Ishikawa (cell line): ENCODE measurements around the gene RTEL1.
A peak's percentile ranks its signal among the peaks of the same experiment; 100 is the strongest.

ENCODE experiments used
- CEBPB ChIP-seq: IDR thresholded peaks from 2 replicates; pipeline ENCODE4 v1.6.1; 2012
- CREB1 ChIP-seq: IDR thresholded peaks from 2 replicates; pipeline ENCODE4 v1.6.1; 2012; ENCODE audit warnings: low read depth
- EGR1 ChIP-seq: IDR thresholded peaks from 2 replicates; pipeline ENCODE4 v1.6.1; 2012
- EP300 ChIP-seq: IDR thresholded peaks from 2 replicates; pipeline ENCODE4 v1.6.1; 2012; ENCODE audit warnings: borderline replicate concordance
- FOXM1 ChIP-seq: IDR thresholded peaks from 2 replicates; pipeline ENCODE4 v1.6.1; 2012; ENCODE audit warnings: low read depth, borderline replicate concordance
- NFIC ChIP-seq: IDR thresholded peaks from 2 replicates; pipeline ENCODE4 v1.6.1; 2012
- RAD21 ChIP-seq: IDR thresholded peaks from 2 replicates; pipeline ENCODE4 v1.6.1; 2012; ENCODE audit warnings: low read depth
- TAF1 ChIP-seq: IDR thresholded peaks from 2 replicates; pipeline ENCODE4 v1.6.1; 2012; ENCODE audit warnings: low read depth, mild to moderate bottlenecking
- TCF12 ChIP-seq: IDR thresholded peaks from 2 replicates; pipeline ENCODE4 v1.6.1; 2012; ENCODE audit warnings: low read depth
- TEAD4 ChIP-seq: IDR thresholded peaks from 2 replicates; pipeline ENCODE4 v1.6.1; 2012
- USF1 ChIP-seq: IDR thresholded peaks from 2 replicates; pipeline ENCODE4 v1.6.1; 2012
- YY1 ChIP-seq: IDR thresholded peaks from 2 replicates; pipeline ENCODE4 v1.6.1; 2012; ENCODE audit warnings: low read depth
- ZBTB7A ChIP-seq: IDR thresholded peaks from 2 replicates; pipeline ENCODE4 v1.6.1; 2012; ENCODE audit warnings: low read depth
- TF ChIP-seq, protein P1 (sequence below): IDR thresholded peaks from 2 replicates; pipeline ENCODE4 v1.6.1; 2012
- TF ChIP-seq, protein P2 (sequence below): IDR thresholded peaks from 2 replicates; pipeline ENCODE4 v1.6.1; 2012; ENCODE audit warnings: low read depth, mild to moderate bottlenecking

The RTEL1 gene

GRCh38 chr20:63627129-63627750 is 30.9 kb upstream of the RTEL1 start:
- TF ChIP-seq ZBTB7A (0 out of 2 replicates have a peak, but pooled peaks have one; percentile 69), CEBPB (no peak), TCF12 (0 out of 2 replicates have a peak, but pooled peaks have one; percentile 54), EP300 (peak; percentile 12; the same call in 1 of the 2 replicates), RAD21 (no peak), YY1 (peak; percentile 62; the same call in 1 of the 2 replicates), CREB1 (no peak), NFIC (no peak; the same call in 1 of the 2 replicates), EGR1 (no peak; the same call in 1 of the 2 replicates), FOXM1 (no peak), TAF1 (peak; percentile 95), TEAD4 (0 out of 2 replicates have a peak, but pooled peaks have one; percentile 25), USF1 (no peak)
- TF ChIP-seq, protein P1, sequence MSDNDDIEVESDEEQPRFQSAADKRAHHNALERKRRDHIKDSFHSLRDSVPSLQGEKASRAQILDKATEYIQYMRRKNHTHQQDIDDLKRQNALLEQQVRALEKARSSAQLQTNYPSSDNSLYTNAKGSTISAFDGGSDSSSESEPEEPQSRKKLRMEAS, result peak; percentile 92
- TF ChIP-seq, protein P2, sequence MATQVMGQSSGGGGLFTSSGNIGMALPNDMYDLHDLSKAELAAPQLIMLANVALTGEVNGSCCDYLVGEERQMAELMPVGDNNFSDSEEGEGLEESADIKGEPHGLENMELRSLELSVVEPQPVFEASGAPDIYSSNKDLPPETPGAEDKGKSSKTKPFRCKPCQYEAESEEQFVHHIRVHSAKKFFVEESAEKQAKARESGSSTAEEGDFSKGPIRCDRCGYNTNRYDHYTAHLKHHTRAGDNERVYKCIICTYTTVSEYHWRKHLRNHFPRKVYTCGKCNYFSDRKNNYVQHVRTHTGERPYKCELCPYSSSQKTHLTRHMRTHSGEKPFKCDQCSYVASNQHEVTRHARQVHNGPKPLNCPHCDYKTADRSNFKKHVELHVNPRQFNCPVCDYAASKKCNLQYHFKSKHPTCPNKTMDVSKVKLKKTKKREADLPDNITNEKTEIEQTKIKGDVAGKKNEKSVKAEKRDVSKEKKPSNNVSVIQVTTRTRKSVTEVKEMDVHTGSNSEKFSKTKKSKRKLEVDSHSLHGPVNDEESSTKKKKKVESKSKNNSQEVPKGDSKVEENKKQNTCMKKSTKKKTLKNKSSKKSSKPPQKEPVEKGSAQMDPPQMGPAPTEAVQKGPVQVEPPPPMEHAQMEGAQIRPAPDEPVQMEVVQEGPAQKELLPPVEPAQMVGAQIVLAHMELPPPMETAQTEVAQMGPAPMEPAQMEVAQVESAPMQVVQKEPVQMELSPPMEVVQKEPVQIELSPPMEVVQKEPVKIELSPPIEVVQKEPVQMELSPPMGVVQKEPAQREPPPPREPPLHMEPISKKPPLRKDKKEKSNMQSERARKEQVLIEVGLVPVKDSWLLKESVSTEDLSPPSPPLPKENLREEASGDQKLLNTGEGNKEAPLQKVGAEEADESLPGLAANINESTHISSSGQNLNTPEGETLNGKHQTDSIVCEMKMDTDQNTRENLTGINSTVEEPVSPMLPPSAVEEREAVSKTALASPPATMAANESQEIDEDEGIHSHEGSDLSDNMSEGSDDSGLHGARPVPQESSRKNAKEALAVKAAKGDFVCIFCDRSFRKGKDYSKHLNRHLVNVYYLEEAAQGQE, result peak; percentile 28; the same call in 1 of the 2 replicates

GRCh38 chr20:63627751-63628245 is 30.3 kb upstream of the RTEL1 start:
- TF ChIP-seq TEAD4, result no peak
- TF ChIP-seq USF1, result no peak
- no peak for TF ChIP-seq FOXM1
- TF ChIP-seq ZBTB7A, result no peak
- TF ChIP-seq, protein P2, result no peak
- no peak for TF ChIP-seq EP300
- no peak for TF ChIP-seq CREB1
- no peak for TF ChIP-seq YY1
- no peak for TF ChIP-seq RAD21
- TF ChIP-seq NFIC, result no peak
- no peak for TF ChIP-seq TCF12
- TF ChIP-seq EGR1, result no peak
- TF ChIP-seq CEBPB, result no peak

DNA sequence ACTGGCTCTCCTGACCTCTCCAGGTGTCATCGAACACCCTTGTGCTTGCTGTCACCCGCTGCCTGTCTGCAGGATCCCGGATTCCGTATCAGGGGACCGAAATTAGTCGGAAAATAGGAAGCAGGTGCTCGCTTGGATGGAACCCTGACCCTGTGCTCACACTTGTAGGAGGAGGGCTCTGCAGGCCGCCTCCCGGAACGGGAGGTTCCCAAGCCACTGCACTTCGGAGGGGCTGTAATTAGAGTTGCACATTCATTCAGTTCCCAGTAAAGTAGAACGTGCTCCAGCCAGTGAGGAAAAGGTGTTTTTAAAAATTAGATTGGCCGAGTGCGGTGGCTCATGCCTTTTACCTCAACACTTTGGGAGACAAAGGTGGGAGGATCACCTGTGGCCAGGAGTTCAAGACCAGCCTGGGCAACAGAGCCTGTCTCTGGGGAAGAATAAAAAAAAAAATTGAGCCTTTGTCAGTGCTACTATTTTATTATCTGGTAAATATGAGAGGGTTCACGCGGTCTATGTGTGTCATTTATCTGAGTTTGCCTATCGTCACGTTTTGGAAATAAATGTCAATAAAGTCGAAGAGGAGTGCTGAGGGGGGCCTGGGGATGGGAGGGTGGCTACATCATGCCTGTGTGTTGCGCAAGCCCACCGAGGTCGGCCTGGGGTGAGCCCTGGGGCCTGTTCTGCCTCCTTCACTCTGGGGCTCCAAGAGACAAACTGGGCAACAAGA is 29.7 kb upstream of the RTEL1 start:
- TF ChIP-seq EGR1 (no peak), RAD21 (peak; percentile 14; the same call in 1 of the 2 replicates), TCF12 (no peak), NFIC (no peak), CREB1 (no peak), TEAD4 (no peak), YY1 (no peak), CEBPB (peak; percentile 82), TAF1 (peak; percentile 76), EP300 (no peak; the same call in 1 of the 2 replicates), USF1 (peak; percentile 19; the same call in 1 of the 2 replicates), FOXM1 (no peak), ZBTB7A (0 out of 2 replicates have a peak, but pooled peaks have one; percentile 35)
- TF ChIP-seq, protein P1, result peak; percentile 86
- TF ChIP-seq, protein P2, result no peak
